WTC11 (cell line): ENCODE results near the gene TBC1D24. TPM values are rescaled to one million over a fixed set of nuclear protein-coding genes. Genes with fewer than 3 reads are reported as not detected.

ENCODE experiments used
- ATAC-seq: fragments of 200-7000 bp; cut with Tn5 transposase; 2 replicates; pipeline ENCODE4 v1.10.0; 2021; ENCODE audit warnings: mild to moderate bottlenecking, moderate library complexity
- CTCF ChIA-PET: fragments of 300-600 bp; sonication (Branson Sonifier 250); formaldehyde crosslinking; loops from one replicate; lab custom pipeline; 2021; ENCODE audit warnings: antibody characterized with exemption; lab: Charles Lee
- POLR2A ChIA-PET: fragments of 350-600 bp; sonication (Branson Sonifier 250); formaldehyde crosslinking; loops from one replicate; lab custom pipeline; 2021; ENCODE audit warnings: antibody characterized with exemption; lab: Charles Lee
- DNase-seq: peaks from one replicate; pipeline ENCODE4 v3.0.0; 2021; ENCODE audit warnings: low spot score
- H3K27ac Mint-ChIP-seq: 2 replicates; pipeline ENCODE4 v1.8.0; 2021; ENCODE audit warnings: mixed read lengths
- H3K27me3 Mint-ChIP-seq: 2 replicates; pipeline ENCODE4 v1.8.0; 2021; ENCODE audit warnings: low read depth, mild to moderate bottlenecking, moderate library complexity, mixed read lengths
- H3K36me3 Mint-ChIP-seq: 2 replicates; pipeline ENCODE4 v1.8.0; 2021; ENCODE audit warnings: mixed read lengths
- H3K4me1 Mint-ChIP-seq: 2 replicates; pipeline ENCODE4 v1.8.0; 2022; ENCODE audit warnings: mixed read lengths
- H3K4me3 Mint-ChIP-seq: 2 replicates; pipeline ENCODE4 v1.8.0; 2021; ENCODE audit warnings: mild to moderate bottlenecking, moderate library complexity, mixed read lengths
- H3K9me3 Mint-ChIP-seq: 2 replicates; pipeline ENCODE4 v1.8.0; 2021; ENCODE audit warnings: mixed read lengths
- ATF6 ChIP-seq: sonication (generic); formaldehyde crosslinking; IDR thresholded peaks from 2 replicates; pipeline ENCODE4 v1.8.1; 2023; ENCODE audit warnings: mild to moderate bottlenecking, missing genetic modification reagents
- MXD4 ChIP-seq: fragments of 250-450 bp; sonication (Bioruptor Pico); IDR thresholded peaks from 2 replicates; pipeline ENCODE4 v1.8.0; 2021; ENCODE audit warnings: mild to moderate bottlenecking, moderate library complexity, borderline replicate concordance
- NFATC4 ChIP-seq: fragments of 250-450 bp; sonication (Bioruptor Pico); IDR thresholded peaks from 2 replicates; pipeline ENCODE4 v1.9.0; 2021; ENCODE audit warnings: mild to moderate bottlenecking
- NFE2L1 ChIP-seq: sonication (generic); formaldehyde crosslinking; IDR thresholded peaks from 2 replicates; pipeline ENCODE4 v1.8.1; 2023; ENCODE audit warnings: missing genetic modification reagents
- NR1H2 ChIP-seq: sonication (generic); formaldehyde crosslinking; IDR thresholded peaks from 2 replicates; pipeline ENCODE4 v1.9.0; 2021; ENCODE audit warnings: mild to moderate bottlenecking, moderate library complexity, missing genetic modification reagents
- PRDM15 ChIP-seq: sonication (generic); formaldehyde crosslinking; IDR thresholded peaks from 2 replicates; pipeline ENCODE4 v1.8.0; 2022; ENCODE audit warnings: missing genetic modification reagents
- SMAD3 ChIP-seq: sonication (generic); formaldehyde crosslinking; IDR thresholded peaks from 2 replicates; pipeline ENCODE4 v1.8.0; 2022; ENCODE audit warnings: missing genetic modification reagents, mild to moderate bottlenecking, borderline replicate concordance
- SMAD4 ChIP-seq: sonication (generic); formaldehyde crosslinking; IDR thresholded peaks from 2 replicates; pipeline ENCODE4 v1.8.0; 2022; ENCODE audit warnings: mild to moderate bottlenecking, missing genetic modification reagents
- STAT6 ChIP-seq: sonication (generic); formaldehyde crosslinking; conservative IDR thresholded peaks from 2 replicates; pipeline ENCODE4 v1.8.1; 2023; ENCODE audit warnings: mild to moderate bottlenecking, low read depth, missing genetic modification reagents, moderate library complexity
- USF1 ChIP-seq: sonication (generic); formaldehyde crosslinking; IDR thresholded peaks from 2 replicates; pipeline ENCODE4 v1.8.0; 2022; ENCODE audit warnings: mild to moderate bottlenecking, missing genetic modification reagents
- ZNF138 ChIP-seq: sonication (generic); formaldehyde crosslinking; conservative IDR thresholded peaks from 2 replicates; pipeline ENCODE4 v1.8.1; 2022; ENCODE audit warnings: mild to moderate bottlenecking, moderate library complexity, missing genetic modification reagents
- ZNF317 ChIP-seq: sonication (generic); formaldehyde crosslinking; IDR thresholded peaks from 2 replicates; pipeline ENCODE4 v1.8.1; 2023; ENCODE audit warnings: low read depth, mild to moderate bottlenecking, moderate library complexity, missing genetic modification reagents, borderline replicate concordance
- ZNF423 ChIP-seq: fragments of 250-450 bp; sonication (Bioruptor Pico); IDR thresholded peaks from 2 replicates; pipeline ENCODE4 v2.1.2; 2022; ENCODE audit warnings: mild to moderate bottlenecking, moderate library complexity
- total RNA-seq: library from RNA; stranded (reverse); gene quantifications from 3 replicates; pipeline ENCODE4 v1.2.3, GENCODE V29; 2021
- TF ChIP-seq, protein P1 (sequence below): sonication (generic); formaldehyde crosslinking; IDR thresholded peaks from 2 replicates; pipeline ENCODE4 v1.8.0; 2023; ENCODE audit warnings: missing genetic modification reagents

The TBC1D24 gene
- total RNA-seq, 1 experiment from 2014 or later, result 21.0 TPM

DNA sequence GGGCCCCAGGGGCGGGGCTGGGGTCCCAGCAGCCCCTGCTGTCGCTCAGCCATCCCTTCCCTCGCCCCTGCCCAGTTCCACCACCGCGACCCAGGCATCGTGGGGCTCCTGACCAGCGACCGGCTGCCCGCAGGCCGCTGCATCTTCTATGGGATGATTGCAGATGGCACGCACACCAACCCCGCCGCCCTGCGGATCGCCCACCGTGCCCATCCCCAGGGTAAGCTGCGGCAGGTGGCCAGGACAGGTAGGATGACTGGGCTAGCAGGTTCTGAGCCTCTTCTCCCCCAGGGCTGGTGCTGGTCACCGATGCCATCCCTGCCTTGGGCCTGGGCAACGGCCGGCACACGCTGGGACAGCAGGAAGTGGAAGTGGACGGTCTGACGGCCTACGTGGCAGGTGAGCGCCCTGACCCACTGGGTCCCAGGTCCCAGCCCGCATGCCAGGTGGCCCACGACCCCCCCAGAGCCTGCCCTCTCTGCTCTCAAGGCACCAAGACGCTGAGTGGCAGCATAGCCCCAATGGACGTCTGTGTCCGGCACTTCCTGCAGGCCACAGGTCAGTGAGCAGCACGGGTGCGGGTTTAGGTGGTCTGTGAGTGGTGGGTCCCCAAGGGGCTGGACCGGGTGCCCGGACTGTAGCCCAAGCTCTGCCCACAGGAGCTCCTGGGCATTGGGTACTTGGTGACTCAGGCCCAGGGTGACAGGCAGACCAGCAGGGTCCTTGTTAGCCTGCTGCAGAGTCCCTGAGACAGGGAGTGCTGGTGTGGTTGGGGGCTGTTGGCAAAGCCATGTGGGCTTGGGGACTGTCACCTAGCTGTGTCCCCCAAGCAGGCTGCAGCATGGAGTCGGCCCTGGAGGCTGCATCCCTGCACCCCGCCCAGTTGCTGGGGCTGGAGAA lies 53.5 kb downstream of the TBC1D24 start:
- TF ChIP-seq NFE2L1 (CRISPR knock-in tag) (no peak), NFATC4 (no peak), MXD4 (no peak), ZNF423 (CRISPR knock-in tag) (no peak), SMAD3 (no peak), NR1H2 (CRISPR knock-in tag) (no peak), USF1 (no peak), ATF6 (CRISPR knock-in tag) (no peak), ZNF317 (CRISPR knock-in tag) (no peak), SMAD4 (CRISPR knock-in tag) (no peak)
- TF ChIP-seq, protein P1, sequence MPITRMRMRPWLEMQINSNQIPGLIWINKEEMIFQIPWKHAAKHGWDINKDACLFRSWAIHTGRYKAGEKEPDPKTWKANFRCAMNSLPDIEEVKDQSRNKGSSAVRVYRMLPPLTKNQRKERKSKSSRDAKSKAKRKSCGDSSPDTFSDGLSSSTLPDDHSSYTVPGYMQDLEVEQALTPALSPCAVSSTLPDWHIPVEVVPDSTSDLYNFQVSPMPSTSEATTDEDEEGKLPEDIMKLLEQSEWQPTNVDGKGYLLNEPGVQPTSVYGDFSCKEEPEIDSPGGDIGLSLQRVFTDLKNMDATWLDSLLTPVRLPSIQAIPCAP (CRISPR knock-in tag), result no peak
- TF ChIP-seq, all 79 proteins: peak for 0
- DNase-seq (no peak), ATAC-seq (no peak)
- peaks cover 9% of the 10 kb centered on the region for H3K4me1 Mint-ChIP-seq
- no peak overlapping the region for H3K27ac Mint-ChIP-seq
- H3K27me3 Mint-ChIP-seq, result no peaks in the 10 kb centered on the region
- peaks cover 8% of the 10 kb centered on the region for H3K36me3 Mint-ChIP-seq
- POLR2A ChIA-PET, result no interaction called here
- CTCF ChIA-PET, result interaction anchor here (1.1 kb wide), 2 partner anchors 17 to 27 kb away, joined by 3 to 4 read pairs; no protein-coding TSS in a partner anchor
- H3K9me3 Mint-ChIP-seq, result no peaks in the 10 kb centered on the region
- H3K4me3 Mint-ChIP-seq, result no peak overlapping the region

GRCh38 chr16:2529061-2529931 lies 54.4 kb downstream of the TBC1D24 start:
- no peak for TF ChIP-seq STAT6 (CRISPR knock-in tag)
- TF ChIP-seq ZNF138 (CRISPR knock-in tag), result no peak
- no peak for TF ChIP-seq SMAD3
- TF ChIP-seq PRDM15 (CRISPR knock-in tag), result peak; percentile 85
- TF ChIP-seq, all 79 proteins: peak for 1
- H3K4me1 Mint-ChIP-seq, result peaks cover 6% of the 10 kb centered on the region
- DNase-seq (no peak), ATAC-seq (no peak)
- H3K9me3 Mint-ChIP-seq, result no peaks in the 10 kb centered on the region
- CTCF ChIA-PET, result interaction anchor here (1.1 kb wide), 2 partner anchors 18 to 28 kb away, joined by 3 to 4 read pairs; no protein-coding TSS in a partner anchor
- POLR2A ChIA-PET, result no interaction called here
- no peak overlapping the region for H3K4me3 Mint-ChIP-seq
- H3K27ac Mint-ChIP-seq, result no peak overlapping the region
- H3K27me3 Mint-ChIP-seq, result peaks cover 8% of the 10 kb centered on the region; the same call in 1 of the 2 replicates
- H3K36me3 Mint-ChIP-seq, result peaks cover 6% of the 10 kb centered on the region
